Testis (tissue), 3 donors: ENCODE data around the gene ZMYND11. TPM values are rescaled to one million over a fixed set of nuclear protein-coding genes. Genes with fewer than 3 reads are reported as not detected.

Experiments
- DNase-seq: peaks from one replicate; pipeline ENCODE4 v3.0.0-alpha.2; 2019
- H3K27ac ChIP-seq, 2 donors: fragments of 200-600 bp; sonication (generic); one replicate each; pipeline ENCODE4 v1.5.1; 2019
- H3K27me3 ChIP-seq: fragments of 200-600 bp; sonication (generic); one replicate; pipeline ENCODE4 v1.5.1; 2019
- H3K36me3 ChIP-seq: fragments of 200-600 bp; sonication (generic); one replicate; pipeline ENCODE4 v1.5.1; 2017; ENCODE audit warnings: low read depth; ENCODE audit errors: missing control alignments
- H3K4me1 ChIP-seq: fragments of 200-600 bp; sonication (generic); one replicate; pipeline ENCODE4 v1.5.1; 2019
- H3K4me3 ChIP-seq, 2 donors: fragments of 200-600 bp; sonication (generic); one replicate each; pipeline ENCODE4 v1.5.1; 2017 to 2019
- H3K9me3 ChIP-seq: fragments of 200-600 bp; sonication (generic); one replicate; pipeline ENCODE4 v1.5.1; 2017
- CTCF ChIP-seq, 3 experiments: fragments of 450-650 bp in 2 of 3; fragments of 200-600 bp in 1 of 3; sonication (generic) in 1 of 3; IDR thresholded peaks; one replicate each; pipeline ENCODE4 v1.5.1; 2016 to 2019; ENCODE audit warnings: antibody characterized with exemption in 3 of 3, mild to moderate bottlenecking in 2 of 3, moderate library complexity in 1 of 3
- POLR2A ChIP-seq: fragments of 450-650 bp; IDR thresholded peaks from one replicate; pipeline ENCODE4 v1.6.1; 2017; ENCODE audit warnings: antibody characterized with exemption, mild to moderate bottlenecking, moderate library complexity
- WGBS, 2 donors: methylation state at CpG; one replicate each; pipeline ENCODE4 v1.1.5; 2018; 5-methylcytosine and 5-hydroxymethylcytosine counted together
- intact Hi-C: fragments of 100-400 bp; cut with DNase I; formaldehyde crosslinking; loops from one replicate; pipeline ENCODE4 v1.15.1; 2023; ENCODE audit warnings: low total_unique reads
- polyA plus RNA-seq: library from polyadenylated mRNA; stranded (reverse); fragments of 350-450 nt; fragmentation: Illumina TruSeq; extraction: RNeasy Lipid Tissue Mini Kit (QIAGEN cat#74804); gene quantifications from one replicate; pipeline ENCODE4 v1.2.3, GENCODE V29; 2014; ENCODE audit warnings: low read depth, low replicate concordance; ENCODE audit not compliant: insufficient read depth
- total RNA-seq, 2 donors: library from RNA; depleted of rRNA; stranded (reverse); fragments of >200 nt; gene quantifications; one replicate each; pipeline ENCODE4 v1.2.3, GENCODE V29; 2016

ZMYND11 gene
- total and polyA plus RNA-seq, 3 donors from 2014 or later, result 55.8 to 66.2 (median 61.0) TPM

DNA sequence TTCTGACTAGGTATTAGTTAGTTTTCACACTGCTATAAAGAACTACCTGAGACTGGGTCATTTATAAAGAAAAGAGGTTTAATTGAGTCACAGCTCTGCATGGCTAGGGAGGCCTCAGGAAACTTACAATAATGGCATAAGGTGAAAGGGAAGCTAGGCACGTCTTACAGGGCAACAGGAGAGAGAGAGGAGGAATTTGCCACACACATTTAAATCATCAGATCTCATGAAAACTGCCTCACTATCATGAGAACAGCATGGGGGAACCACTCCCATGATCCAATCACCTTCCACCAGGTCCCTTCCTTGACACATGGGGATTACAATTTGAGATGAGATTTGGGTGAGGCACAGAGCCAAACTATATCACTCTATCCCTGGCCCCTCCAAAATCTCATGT lies 40.6 kb upstream of the ZMYND11 start:
- H3K9me3 ChIP-seq, result no peaks in the 10 kb centered on the region
- 32 to 40% methylated on average over 1 of the region's 1 CpG for WGBS, 2 donors
- no peak for DNase-seq
- intact Hi-C loops, result no loop called here
- H3K27me3 ChIP-seq, result no peaks in the 10 kb centered on the region
- H3K4me3 ChIP-seq, result no peak overlapping the region
- H3K4me1 ChIP-seq, result no peaks in the 10 kb centered on the region
- TF ChIP-seq CTCF (IDR thresholded peaks at IDR 0.05), result no peak
- TF ChIP-seq POLR2A, result no peak
- H3K36me3 ChIP-seq, result no peaks in the 10 kb centered on the region
- no peak overlapping the region for H3K27ac ChIP-seq

- Histone ChIP-seq H3K27me3 (no peaks in the 10 kb centered on the region), H3K27ac (no peak overlapping the region), H3K4me3 (no peak overlapping the region), H3K9me3 (no peaks in the 10 kb centered on the region), H3K4me1 (no peaks in the 10 kb centered on the region), H3K36me3 (no peaks in the 10 kb centered on the region)
- WGBS, 2 donors, result 67 to 69% methylated on average over 2 of the region's 2 CpGs
- no peak for TF ChIP-seq CTCF (IDR thresholded peaks at IDR 0.05)
- TF ChIP-seq POLR2A, result no peak
- intact Hi-C loops, result no loop called here
- DNase-seq, result no peak
Measured at GRCh38 chr10:95356-96115, 39.7 kb upstream of the ZMYND11 start.

GRCh38 chr10:96466-96865 lies 38.8 kb upstream of the ZMYND11 start:
- Histone ChIP-seq H3K36me3 (no peaks in the 10 kb centered on the region), H3K4me3 (no peak overlapping the region), H3K27me3 (no peaks in the 10 kb centered on the region), H3K4me1 (no peaks in the 10 kb centered on the region), H3K27ac (no peak overlapping the region), H3K9me3 (no peaks in the 10 kb centered on the region)
- intact Hi-C loops, result no loop called here
- 17 to 40% methylated on average over 1 of the region's 1 CpG for WGBS, 2 donors
- DNase-seq, result no peak
- TF ChIP-seq POLR2A (no peak), CTCF (IDR thresholded peaks at IDR 0.05) (no peak)

- TF ChIP-seq POLR2A (no peak), CTCF (IDR thresholded peaks at IDR 0.05) (no peak)
- H3K4me3 ChIP-seq, result no peak overlapping the region
- no peaks in the 10 kb centered on the region for H3K9me3 ChIP-seq
- H3K36me3 ChIP-seq, result no peaks in the 10 kb centered on the region
- intact Hi-C loops, result no loop called here
- no peaks in the 10 kb centered on the region for H3K27me3 ChIP-seq
- DNase-seq, result no peak
- WGBS, 2 donors, result 85 to 95% methylated on average over 4 of the region's 4 CpGs
- no peak overlapping the region for H3K27ac ChIP-seq
- no peaks in the 10 kb centered on the region for H3K4me1 ChIP-seq
Measured at GRCh38 chr10:104416-104815, 30.8 kb upstream of the ZMYND11 start.
